GF-D8 (cell line): ENCODE data around the gene THBS4.

Source experiments
- DNase-seq: peaks from one replicate; lab custom pipeline; 2025; lab: John Stamatoyannopoulos, UW

Gene THBS4

DNA sequence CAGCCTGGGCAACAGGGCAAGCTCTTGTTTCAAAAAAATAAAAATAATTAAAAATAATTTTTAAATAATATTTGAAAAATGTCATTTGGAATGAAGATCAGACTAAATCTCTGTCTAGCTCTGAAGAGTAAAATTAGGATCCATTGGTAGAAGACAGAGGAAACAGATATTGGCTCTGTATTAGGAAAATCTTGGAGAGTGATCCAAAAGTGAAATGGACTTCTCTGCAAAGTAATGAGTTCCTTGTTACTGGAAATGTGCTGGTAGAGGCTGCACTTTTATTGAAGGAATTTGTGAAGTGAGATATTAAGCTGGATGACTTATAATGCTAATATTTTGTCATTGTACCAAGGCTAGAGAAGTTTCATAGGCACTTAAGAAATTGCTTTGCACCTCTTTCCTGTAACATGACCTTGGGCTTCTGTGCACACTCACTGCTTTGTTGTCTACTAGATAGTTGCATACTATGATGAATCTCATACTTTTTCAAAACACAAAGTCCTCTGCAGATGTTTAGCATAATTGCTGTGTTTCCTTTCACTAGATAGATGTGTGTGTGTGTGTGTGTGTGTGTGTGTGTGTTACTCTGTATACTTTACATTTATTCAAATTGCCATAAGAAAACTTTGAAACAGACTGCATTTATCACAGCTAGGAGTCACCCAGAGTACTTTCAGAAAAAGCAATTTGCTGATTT, 13.1 kb downstream of the THBS4 start:
- DNase-seq = no peak

DNA sequence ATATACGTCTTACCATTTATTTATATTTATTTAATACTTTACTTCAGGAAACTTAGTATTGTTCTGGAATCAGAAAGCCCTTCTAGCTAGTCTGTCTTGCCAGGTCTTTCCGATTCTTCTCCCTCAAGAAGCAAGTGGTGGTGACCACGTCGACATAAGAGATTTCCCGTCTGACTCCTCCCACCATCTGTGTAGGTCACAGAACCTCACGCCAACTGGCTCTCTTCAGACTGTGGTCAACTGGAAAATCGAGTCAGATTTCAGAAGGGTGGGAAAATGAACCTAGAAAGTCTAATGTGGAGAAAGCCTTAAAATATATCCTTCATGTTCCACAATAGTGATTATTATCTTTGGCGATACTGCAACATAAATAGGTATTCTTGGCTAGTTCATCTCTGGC, 17.3 kb downstream of the THBS4 start:
- DNase-seq = no peak

DNA sequence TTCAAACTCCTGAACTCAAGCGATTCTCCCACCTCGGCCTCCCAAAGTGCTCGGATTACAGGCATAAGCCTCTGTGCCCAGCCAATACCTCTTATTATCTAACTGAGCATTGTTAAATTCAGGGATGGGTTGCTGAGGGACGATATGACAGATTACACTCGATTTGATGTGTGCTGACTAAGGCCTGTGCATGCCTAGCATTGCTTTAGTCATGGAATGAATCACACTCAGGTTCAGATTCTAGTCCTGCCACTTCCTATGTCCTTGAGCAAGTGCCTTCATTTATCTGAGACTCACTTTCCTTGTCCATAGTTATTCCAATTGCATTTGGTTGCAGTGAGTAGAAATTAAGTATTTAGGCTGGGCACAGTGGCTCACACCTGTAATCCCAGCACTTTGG, 19.5 kb downstream of the THBS4 start:
- no peak for DNase-seq

DNA sequence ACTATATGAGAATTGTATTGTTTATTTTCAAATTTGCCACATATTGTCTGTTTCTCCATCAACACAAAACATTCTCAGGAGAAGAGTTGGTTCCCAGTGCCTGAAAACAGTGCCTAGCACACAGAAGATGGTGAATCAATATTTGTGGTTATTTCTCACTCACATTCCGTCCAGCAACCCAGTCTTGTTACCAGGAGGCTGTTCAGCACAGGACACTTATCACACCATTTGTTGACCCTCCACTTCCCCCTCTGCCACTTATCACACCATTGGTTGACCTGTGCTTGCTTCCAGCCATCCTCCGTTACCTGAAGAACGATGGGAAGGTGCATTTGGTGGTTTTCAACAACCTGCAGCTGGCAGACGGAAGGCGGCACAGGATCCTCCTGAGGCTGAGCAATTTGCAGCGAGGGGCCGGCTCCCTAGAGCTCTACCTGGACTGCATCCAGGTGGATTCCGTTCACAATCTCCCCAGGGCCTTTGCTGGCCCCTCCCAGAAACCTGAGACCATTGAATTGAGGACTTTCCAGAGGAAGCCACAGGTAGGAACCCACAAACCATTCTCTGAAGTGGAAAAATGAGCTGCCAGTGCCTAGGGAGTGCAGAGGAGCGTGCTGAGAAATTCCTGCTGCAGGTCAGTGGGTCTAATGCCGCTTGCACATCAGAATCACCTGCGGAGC, 20.5 kb downstream of the THBS4 start:
- no peak for DNase-seq

DNA sequence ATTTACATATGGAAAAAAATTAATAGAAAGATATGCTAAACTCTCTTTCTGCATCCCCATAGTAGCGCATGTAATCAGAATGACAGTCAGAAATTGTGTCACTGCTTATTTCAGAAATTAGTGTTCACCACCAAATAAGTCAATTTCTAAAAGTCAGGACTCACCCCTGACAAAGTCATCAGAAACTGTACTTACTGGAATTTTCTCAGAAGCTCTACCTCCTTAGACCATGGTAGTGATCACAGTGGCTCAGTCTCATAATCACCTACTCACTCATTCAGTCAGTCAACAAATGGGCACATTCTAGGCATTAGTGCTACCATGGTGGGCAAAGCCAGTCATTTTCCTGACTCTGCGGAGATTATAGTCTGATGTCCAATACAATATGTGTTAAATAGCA, 22.0 kb downstream of the THBS4 start:
- no peak for DNase-seq

DNA sequence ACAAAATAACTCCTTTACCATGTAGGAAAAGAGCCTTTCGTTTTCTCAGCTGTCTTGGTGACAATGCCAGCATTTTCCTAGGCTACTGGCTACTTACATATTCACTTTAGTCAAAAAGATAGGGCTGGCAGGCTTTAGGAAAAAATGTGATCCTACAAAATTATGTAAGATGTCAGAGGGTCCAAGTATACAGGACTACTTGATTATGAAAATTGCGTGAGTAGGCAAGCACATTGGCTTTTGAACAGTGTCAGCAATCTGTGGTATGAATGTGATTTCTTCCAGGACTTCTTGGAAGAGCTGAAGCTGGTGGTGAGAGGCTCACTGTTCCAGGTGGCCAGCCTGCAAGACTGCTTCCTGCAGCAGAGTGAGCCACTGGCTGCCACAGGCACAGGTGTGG, 22.8 kb downstream of the THBS4 start:
- DNase-seq = no peak

DNA sequence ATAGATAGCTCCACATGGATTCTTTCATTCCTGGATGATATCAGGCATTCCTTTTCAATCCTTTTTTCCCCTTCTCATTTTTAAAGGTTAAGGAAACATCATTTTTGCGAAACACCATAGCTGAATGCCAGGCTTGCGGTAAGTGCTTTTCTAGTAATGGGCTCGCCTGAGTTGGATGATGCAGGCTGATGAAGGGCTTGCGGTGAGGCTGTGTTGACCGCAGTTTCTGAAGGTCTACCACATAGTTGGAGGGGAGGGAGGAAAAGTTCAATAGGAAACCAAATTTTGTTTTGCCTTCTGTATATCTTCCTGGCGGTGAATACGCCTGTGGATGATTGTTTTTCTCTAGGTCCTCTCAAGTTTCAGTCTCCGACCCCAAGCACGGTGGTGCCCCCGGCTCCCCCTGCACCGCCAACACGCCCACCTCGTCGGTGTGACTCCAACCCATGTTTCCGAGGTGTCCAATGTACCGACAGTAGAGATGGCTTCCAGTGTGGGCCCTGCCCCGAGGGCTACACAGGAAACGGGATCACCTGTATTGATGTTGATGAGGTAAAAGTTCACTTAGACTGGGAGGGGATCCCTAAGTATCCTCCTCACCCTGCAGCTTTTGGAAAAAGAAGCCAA, 24.3 kb downstream of the THBS4 start:
- no peak for DNase-seq

DNA sequence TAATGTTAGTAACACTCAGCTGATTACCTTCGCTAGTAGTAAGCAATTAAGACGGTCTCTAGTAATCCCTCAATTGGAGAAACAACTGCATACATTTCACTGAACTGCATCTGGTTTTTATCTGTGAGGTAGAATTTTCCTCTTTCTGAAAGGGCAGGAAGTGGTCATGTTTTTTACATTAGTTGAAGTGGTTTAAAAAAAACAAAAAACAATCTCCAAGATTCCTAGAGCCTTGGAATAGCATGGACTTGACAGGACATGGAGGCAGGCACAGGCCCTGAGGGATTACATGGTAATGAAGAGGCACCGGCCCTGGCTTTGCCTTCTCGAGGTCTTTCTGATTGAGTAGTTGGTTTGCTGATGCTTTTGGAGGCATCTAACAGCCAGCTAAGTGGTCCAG, 25.8 kb downstream of the THBS4 start:
- DNase-seq = no peak

DNA sequence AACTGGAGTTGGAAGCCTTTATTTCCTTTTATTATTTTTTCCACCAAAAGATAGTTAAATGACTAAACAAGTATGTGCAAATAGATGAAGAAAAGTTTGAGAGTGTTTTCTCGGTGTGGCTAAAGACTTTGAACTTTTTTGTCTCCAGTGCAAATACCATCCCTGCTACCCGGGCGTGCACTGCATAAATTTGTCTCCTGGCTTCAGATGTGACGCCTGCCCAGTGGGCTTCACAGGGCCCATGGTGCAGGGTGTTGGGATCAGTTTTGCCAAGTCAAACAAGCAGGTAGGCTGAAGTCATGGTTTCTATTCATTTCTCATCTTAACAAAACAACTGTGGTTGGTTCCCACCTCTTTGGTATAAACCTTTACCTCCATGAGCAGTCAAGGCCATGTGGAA, 26.4 kb downstream of the THBS4 start:
- no peak for DNase-seq

DNA sequence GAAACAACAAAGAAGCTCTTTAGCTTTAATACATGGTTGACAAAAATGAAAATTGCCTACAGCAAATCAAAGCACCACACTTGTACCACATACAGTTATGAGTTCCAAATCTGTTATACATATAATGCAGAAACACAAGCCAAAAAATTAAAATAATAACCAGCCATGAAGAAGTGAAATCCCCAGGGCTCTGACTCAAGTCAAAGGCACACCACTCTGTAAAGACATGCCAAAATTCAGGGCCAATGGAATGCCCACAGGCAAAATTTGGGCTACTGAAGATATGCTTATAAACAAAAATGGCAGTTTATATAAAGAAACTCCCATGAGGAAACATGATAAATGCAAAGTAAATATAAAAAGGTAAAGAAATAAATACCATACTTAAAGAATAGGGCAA, 29.0 kb downstream of the THBS4 start:
- DNase-seq = no peak

DNA sequence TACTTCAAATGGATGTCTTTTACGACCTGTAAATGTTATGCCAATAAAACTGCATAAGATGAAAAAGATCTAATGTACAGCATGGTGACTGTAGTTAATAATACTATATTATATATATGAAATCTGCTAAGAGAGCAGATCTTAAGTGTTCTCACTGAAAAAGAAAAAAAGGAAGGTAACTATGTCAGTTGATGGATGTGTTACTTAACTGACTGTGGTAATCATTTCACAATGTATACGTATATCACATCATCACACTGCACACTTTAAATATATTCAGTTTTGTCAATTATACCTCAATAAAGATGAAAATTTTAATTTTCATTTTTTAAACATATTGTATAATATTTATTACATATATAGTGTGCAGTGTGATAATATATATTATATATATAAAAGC, 31.9 kb downstream of the THBS4 start:
- DNase-seq = peak; percentile 43

DNA sequence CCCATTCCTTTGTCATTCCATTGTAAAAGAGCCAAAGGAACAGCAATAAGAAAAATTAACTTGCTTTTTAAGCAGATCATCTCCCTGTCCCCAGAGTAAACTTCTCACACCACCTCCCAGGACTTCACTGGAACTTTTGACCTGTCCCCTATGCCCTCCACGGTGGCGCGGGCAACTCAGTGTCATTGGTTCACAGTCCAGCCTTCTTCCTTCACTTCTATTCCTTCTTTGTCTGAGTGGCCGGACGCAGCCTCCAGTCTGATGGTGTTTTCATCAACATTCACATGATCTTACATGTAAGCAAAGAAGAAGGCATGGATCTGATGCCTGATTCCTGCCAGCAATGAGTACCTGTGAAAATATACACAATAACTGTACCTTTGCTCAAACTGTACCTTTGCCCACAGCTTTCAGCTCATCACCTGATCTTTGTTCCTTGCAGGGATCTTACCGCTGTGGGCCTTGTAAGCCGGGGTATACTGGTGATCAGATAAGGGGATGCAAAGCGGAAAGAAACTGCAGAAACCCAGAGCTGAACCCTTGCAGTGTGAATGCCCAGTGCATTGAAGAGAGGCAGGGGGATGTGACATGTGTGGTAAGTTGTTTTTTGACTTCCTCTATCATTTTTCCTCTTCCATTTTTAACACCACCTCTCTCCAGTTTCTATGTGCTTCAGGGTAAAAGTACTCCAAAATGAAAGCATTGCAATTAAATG, 32.5 kb downstream of the THBS4 start:
- peak; percentile 8 for DNase-seq

DNA sequence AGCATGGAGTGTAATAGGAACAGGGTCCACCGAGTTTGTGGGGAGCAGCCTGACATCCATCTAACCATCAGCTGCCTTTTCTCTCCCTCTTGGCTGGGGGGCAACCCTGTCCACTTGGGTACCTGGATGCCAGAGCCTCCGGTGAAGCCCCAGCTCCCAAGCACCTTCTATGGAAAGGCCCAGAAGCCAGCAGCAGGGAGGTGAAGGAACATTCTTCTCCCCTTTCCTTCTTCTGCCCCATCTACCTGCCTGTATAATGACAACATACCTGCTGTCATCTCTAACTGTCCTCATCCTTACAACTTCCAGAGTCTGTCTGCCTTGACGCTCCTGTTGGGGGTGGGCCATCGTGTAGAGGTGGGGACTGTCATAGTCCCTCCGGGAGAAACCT, 33.1 kb downstream of the THBS4 start:
- no peak for DNase-seq

DNA sequence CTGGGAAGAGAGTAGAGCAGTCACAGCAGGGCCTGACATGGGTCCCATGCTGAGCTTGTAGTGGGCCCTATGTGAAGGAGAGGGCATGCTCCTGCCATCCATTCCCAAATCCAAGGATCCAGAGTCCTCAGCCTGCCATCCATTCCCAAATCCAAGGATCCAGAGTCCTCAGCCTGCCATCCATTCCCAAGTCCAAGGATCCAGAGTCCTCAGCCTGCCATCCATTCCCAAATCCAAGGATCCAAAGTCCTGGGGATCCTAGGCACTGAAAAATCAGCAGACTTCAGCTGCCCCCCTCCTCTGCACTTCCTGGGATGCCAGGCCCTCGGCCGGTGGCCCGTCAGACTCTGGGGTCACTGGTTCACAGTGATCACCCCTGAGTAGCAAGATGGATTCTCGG, 33.6 kb downstream of the THBS4 start:
- no peak for DNase-seq

DNA sequence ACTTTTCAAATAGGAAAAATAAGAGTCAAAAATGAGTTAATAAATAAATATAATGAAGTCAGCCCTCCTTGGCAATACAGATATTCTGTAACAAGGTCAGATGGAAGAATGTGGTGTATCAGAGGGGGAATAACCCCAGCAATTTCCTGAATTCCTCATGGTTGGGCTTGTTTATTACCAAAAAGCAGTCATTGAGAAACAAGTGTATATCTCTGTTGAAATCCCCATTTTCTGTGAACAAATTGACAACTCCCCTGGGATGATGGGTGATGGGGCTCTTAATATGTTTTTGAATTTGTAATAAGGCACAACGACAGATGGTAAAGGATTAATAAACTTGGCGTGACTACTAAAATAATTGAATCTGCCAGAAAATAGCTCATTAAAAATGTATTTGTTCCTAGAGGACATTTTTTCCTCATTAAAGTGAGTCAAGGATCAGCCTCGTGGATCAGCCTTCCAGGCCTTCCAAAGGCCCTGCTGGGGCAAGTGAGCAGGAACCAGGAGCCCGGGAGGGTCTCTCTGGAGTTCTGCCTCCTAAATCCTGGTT, 34.2 kb downstream of the THBS4 start:
- no peak for DNase-seq

DNA sequence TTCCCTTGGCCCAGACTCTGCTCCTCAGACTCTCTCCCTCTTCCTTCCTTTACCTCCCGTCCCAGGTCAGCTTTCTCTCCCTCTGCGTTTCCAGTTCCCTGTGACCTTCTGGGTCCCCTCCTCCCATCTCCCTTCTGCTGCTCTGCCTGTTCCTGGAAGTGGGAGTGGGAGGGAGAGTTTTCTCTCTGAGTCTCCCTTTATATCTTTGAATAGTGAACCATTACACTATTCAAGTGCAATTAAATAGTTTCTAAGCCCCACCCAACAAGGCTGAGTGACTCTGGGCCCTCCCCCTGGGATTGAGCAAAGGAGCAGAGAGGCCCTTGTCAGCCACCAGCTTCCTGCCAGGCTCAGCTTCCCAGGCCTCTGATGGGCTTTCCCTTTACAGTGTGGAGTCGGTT, 34.8 kb downstream of the THBS4 start:
- DNase-seq = no peak

DNA sequence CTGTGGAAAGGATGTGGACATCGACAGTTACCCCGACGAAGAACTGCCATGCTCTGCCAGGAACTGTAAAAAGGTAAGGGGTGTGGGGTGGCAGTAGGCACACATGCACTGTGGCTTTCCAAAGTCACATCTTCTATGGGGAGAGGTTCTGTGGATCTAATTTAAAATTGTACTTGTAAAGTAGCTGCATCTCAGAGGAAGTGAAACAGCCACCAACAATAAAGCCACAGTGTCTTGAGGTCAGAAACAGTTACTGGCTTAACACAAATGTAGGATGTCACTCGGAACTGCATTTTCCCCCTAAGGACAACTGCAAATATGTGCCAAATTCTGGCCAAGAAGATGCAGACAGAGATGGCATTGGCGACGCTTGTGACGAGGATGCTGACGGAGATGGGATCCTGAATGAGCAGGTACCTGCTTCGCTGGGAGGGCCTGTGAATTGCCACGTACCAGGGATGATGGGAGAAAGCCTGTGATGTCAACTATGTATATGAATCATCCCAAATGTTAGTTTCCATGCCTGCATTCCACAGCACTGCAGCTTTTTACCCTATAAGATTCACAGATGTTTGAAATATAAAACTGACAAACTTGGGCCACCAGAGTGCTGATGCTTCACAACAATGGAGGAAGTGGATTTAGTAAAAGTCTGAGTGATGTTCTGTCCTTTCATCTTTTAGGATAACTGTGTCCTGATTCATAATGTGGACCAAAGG, 35.3 kb downstream of the THBS4 start:
- DNase-seq = no peak

DNA sequence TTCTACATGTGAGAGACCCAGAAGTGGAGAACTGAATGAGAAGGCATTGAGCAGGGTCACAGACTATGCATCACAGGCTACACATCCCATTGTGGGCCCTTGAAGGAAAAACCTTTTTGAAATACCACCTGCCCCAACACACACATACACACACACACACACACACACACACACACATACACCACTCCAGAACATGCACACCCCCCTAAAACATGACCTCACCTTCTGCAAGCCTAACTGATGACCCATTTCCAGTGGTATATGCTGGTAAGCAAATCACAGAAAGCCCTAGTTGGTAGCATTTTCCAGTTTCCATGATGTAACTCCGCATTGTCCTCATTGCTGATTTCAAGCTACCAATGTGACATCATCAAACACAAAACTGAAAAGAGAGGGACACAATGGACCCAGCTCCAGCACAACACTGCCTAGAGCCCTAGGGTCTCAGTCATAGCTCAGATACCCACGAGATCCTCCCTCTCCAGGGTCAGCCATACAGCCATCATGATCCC, 36.4 kb downstream of the THBS4 start:
- no peak for DNase-seq

DNA sequence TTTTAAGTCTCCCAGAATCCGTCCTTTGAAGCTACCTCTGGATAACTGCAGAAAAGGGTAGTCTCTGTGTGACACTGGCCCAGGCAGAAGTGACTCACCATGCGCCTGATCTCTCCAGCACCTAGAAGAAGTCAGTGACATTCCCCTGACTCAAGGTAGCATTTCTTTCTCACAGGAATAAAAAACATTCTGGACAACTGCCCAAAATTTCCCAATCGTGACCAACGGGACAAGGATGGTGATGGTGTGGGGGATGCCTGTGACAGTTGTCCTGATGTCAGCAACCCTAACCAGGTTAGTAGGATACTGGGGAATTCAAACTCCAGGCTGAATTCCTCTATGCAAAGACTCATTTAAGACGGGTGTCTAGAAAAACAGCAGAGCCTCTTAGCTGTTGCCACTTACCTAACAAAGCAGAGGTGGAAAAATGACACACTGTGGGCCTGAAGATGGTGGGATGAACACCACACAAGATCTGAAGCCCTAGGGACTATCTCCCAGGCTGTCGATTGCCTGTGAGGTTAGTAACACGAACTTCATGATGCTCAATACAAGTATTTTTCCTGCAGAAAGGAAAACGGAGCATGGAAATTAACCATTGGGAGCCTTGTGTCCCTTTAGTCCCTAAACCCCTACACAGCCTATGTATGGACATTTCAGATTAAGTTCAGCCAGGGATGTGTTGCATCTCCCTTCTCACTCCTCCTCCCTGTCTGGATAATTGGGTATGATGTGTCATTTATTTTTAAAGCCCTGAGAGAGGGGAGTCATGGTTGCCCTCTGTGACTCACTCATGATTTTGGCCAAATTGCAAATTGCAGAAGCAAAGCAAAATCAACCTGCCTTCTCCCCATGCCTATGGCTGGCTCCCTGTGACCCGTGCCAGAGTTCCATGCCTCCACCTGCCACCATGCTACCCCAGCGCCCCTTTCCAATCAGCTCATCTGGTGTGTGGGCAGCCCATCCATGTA, 37.2 kb downstream of the THBS4 start:
- DNase-seq = no peak
